Right atrium auricular region (tissue), 2 donors: ENCODE data around the gene PRR23A. TPM values are rescaled to one million over a fixed set of nuclear protein-coding genes. Genes with fewer than 3 reads are reported as not detected.
"Not testable (repeated sequence)": the region's sequence is repeated elsewhere in the genome, so short reads cannot be mapped to it uniquely, and the experiment has no call there.

Source experiments
- DNase-seq: peaks from one replicate; pipeline ENCODE4 v3.0.0-alpha.2; 2019; ENCODE audit warnings: low spot score
- H3K27ac ChIP-seq, 2 donors: fragments of 200-600 bp; sonication (generic); 1 replicate in 1 of 2; 2 replicates in 1 of 2; pipeline ENCODE4 v1.5.1; 2016 to 2019
- H3K27me3 ChIP-seq, 2 donors: fragments of 200-600 bp; sonication (generic); one replicate each; pipeline versions ENCODE4 v1.5.1 to v1.6.0; 2017 to 2019
- H3K36me3 ChIP-seq: fragments of 200-600 bp; sonication (generic); one replicate; pipeline ENCODE4 v1.5.1; 2016
- H3K4me1 ChIP-seq, 2 donors: fragments of 200-600 bp; sonication (generic); one replicate each; pipeline versions ENCODE4 v1.5.1 to v1.6.0; 2017 to 2019
- H3K4me3 ChIP-seq, 2 donors: fragments of 200-600 bp; sonication (generic); 1 replicate in 1 of 2; 2 replicates in 1 of 2; pipeline ENCODE4 v1.5.1; 2017 to 2019; ENCODE audit warnings: mild to moderate bottlenecking in 1 of 2, moderate library complexity in 1 of 2
- H3K9me3 ChIP-seq, 2 donors: fragments of 200-600 bp; sonication (generic); one replicate each; pipeline ENCODE4 v1.5.1; 2019
- total RNA-seq, 2 donors: library from RNA; depleted of rRNA; stranded (reverse); fragments of >200 nt; gene quantifications; one replicate each; pipeline ENCODE4 v1.1.0, GENCODE V29; 2016
- TF ChIP-seq, protein P1 (sequence below), 2 donors: fragments of 200-600 bp; sonication (generic); IDR thresholded peaks; one replicate each; pipeline ENCODE4 v1.5.1; 2019; ENCODE audit warnings: antibody characterized with exemption in 2 of 2

Gene PRR23A
- total RNA-seq, 2 donors from 2014 or later: not detected

DNA sequence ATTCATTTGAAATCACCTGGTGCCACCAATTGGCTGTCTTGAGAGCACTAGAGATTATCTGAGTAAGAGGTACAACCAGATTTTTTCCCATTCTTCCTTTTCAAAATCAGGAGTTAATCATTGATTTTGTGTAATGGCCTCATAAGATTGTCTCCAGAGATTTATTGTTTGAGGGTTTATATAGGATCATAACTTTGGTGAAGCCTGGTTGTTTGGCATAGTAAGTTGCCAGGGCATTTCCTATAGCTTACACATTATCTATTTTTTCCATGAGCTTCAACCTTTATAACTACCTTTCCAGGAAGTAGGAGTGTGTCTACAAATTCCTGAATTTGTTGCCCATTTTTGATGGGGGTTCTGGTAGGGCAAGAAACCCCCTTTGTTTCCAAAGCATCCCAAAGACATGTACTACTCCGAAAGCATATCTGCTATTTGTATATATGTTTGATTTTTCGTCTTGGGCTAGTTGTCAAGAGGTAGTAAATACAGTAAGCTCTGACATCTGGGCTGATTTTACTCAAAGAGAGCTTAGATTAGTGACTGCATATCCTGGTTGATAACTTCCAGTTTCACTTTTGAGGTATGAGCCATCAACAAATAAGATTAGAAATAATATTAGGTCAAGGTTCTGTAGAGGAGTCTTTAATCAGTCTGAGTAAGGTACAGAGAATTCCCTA lies 26.4 kb upstream of the PRR23A start:
- Histone ChIP-seq H3K27me3 (no peaks in the 10 kb centered on the region), H3K9me3 (peaks cover 0 to 33% of the 10 kb centered on the region in 2 donors), H3K27ac (no peak overlapping the region), H3K4me1 (no peaks in the 10 kb centered on the region), H3K36me3 (no peaks in the 10 kb centered on the region), H3K4me3 (no peak overlapping the region)
- TF ChIP-seq, protein P1, sequence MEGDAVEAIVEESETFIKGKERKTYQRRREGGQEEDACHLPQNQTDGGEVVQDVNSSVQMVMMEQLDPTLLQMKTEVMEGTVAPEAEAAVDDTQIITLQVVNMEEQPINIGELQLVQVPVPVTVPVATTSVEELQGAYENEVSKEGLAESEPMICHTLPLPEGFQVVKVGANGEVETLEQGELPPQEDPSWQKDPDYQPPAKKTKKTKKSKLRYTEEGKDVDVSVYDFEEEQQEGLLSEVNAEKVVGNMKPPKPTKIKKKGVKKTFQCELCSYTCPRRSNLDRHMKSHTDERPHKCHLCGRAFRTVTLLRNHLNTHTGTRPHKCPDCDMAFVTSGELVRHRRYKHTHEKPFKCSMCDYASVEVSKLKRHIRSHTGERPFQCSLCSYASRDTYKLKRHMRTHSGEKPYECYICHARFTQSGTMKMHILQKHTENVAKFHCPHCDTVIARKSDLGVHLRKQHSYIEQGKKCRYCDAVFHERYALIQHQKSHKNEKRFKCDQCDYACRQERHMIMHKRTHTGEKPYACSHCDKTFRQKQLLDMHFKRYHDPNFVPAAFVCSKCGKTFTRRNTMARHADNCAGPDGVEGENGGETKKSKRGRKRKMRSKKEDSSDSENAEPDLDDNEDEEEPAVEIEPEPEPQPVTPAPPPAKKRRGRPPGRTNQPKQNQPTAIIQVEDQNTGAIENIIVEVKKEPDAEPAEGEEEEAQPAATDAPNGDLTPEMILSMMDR (IDR thresholded peaks at IDR 0.05): no peak
- no peak for DNase-seq

DNA sequence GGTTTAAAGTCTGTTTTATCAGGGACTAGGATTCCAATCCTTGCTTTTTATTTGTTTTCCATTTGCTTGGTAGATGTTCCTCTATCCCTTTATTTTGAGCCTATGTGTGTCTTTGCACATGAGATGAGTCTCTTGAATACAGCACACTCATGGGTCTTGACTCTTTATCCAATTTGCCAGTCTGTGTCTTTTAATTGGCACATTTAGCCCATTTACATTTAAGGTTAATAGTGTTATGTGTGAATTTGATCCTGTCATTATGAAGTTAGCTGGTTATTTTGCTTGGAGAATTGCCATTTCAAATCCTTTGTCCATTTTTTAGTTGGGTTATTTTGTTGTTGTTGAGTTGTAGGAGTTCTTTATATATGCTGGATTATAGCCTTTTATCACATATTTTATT lies 24.5 kb upstream of the PRR23A start:
- H3K36me3 ChIP-seq: not testable (repeated sequence)
- H3K9me3 ChIP-seq: peaks cover 0 to 33% of the 10 kb centered on the region in 2 donors

DNA sequence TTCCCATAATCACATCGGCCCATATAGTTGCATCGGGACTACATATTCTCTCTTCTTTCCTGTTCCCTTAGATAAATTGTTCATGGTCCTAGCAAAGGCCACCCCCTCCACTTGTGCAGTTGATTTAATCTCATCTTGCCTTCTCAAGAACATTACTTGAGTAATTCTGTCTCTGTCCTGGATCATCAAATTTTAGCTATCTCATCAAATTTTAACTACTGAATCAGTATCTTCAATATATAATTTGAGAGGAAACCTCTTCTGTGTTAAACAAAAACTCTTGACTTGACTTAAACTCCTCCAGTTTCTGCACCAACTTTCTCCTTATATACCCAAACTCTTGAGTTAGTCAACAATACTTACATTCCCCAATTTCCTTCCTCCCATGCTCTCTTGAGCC lies 18.9 kb upstream of the PRR23A start:
- Histone ChIP-seq H3K36me3 (no peaks in the 10 kb centered on the region), H3K4me3 (no peak overlapping the region), H3K27me3 (no peaks in the 10 kb centered on the region), H3K4me1 (no peaks in the 10 kb centered on the region), H3K9me3 (peaks cover 0 to 10% of the 10 kb centered on the region in 2 donors), H3K27ac (no peak overlapping the region)
- no peak for DNase-seq
- TF ChIP-seq, protein P1 (IDR thresholded peaks at IDR 0.05): no peak

More for the DNA sequence above, 24.5 kb upstream of the PRR23A start:
- H3K4me3 ChIP-seq, H3K27ac ChIP-seq, H3K27me3 ChIP-seq, H3K4me1 ChIP-seq, DNase-seq: not testable (repeated sequence)

DNA sequence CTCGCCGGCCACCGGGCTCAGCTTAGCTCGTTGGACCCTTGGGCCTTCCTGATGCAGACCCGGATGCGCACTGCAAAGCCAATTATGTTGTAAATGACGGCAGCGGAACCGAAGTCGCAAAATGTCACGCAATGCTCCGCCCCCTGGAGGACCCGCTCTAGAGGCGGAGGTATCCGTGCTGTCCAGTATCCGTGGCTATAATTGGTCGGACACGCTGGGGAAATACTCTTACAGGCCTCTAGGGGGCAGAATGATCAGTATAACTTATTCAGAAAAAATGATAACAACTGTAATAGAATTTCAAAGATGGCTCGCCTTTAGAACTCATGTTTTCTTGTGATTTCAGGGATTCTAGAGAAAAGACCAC lies 14.8 kb upstream of the PRR23A start, which contains the start of gene PRR23B:
TSS of gene PRR23B (minus strand) at position 59 of the 367 bp plus-strand sequence. CDS start 265 bp downstream, outside the sequence.
- DNase-seq: no peak
- no peaks in the 10 kb centered on the region for H3K36me3 ChIP-seq
- H3K4me1 ChIP-seq: no peaks in the 10 kb centered on the region
- H3K9me3 ChIP-seq: no peaks in the 10 kb centered on the region
- H3K27ac ChIP-seq: no peak within 1 kb of the TSS
- TF ChIP-seq, protein P1 (IDR thresholded peaks at IDR 0.05): no peak
- H3K4me3 ChIP-seq: no peak within 1 kb of the TSS
- H3K27me3 ChIP-seq: no peaks in the 10 kb centered on the region

DNA sequence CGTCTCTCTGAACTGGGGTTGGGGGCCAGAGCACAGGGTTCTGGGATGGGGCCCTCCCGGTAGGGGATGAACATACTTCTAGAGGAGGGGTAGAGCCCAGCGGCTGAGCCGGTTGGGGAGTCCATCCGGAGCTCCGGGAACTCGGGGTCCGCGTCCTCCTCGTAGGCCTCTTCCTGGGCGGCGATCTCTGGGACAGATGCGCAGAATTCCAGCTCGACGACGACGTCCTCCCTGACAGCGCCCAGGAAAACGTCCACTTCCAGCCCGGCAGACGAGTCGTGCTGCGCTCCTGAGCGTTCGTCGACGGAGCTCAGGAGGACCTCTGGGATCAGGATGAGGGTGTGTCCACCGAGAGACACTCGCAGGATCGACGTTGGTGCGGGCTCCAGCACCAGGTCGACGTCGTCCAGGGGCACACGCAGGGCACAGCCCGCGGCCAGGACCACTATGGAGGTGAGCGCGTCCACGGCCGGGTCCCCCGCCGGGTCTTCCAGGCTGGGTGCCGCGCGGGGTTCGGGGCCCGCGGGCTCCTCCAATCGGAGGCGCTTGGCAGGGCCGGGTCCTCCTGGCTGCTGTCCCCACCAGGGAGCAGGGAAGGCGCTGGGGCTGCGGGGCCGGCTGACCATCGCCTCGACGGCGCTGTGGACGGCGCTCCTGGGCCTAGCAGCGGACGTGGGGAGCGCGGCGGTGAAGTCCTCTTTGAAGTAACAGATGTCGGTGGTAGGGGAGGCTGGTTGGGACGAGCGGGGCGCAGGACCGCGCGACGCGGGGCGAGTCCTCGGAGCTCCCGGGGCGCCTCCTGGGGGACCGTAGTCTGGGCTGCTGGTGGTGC lies 14.2 kb upstream of the PRR23A start:
- H3K4me1 ChIP-seq: no peaks in the 10 kb centered on the region
- H3K27me3 ChIP-seq: no peaks in the 10 kb centered on the region
- H3K9me3 ChIP-seq: no peaks in the 10 kb centered on the region
- TF ChIP-seq, protein P1 (IDR thresholded peaks at IDR 0.05): no peak
- H3K4me3 ChIP-seq: no peak overlapping the region
- no peak overlapping the region for H3K27ac ChIP-seq
- DNase-seq: no peak
- no peaks in the 10 kb centered on the region for H3K36me3 ChIP-seq

DNA sequence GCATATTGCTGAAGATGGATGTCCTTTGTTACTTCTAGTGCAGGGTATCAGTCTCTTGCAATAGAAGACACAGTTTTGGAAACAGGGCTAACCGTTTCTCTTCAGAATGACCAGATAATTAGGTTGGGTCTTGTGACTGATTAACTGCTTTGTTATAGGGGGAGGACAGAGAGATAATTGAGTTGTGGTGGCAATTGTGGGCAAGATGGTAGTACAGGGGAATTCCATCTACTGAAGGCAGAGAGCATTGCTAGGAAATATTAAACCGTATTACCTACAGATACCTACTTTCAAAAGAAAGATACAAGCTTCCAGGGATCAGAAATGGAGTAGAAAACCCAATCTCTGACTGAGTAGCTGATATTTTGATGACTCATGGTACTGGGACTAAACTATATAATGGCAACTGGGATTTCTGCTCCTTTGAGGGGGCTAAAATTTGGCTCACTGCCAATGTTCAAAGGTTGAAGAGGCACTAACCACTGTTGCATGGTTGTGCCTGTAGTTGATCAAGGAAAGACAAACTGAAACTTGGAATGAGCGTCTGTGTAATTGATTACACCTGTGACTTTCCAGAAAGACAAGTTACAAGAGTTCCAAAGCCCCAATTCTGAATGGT lies 10.5 kb upstream of the PRR23A start:
- TF ChIP-seq, protein P1 (IDR thresholded peaks at IDR 0.05): no peak
- Histone ChIP-seq H3K36me3 (no peaks in the 10 kb centered on the region), H3K9me3 (peaks cover 0 to 10% of the 10 kb centered on the region in 2 donors), H3K4me1 (no peaks in the 10 kb centered on the region), H3K4me3 (no peak overlapping the region), H3K27ac (no peak overlapping the region), H3K27me3 (no peaks in the 10 kb centered on the region)
- no peak for DNase-seq
